ENCODE data around the gene CLDN3. TPM values are rescaled to one million over a fixed set of nuclear protein-coding genes. Genes with fewer than 3 reads are reported as not detected.

The CLDN3 gene
- not detected for total RNA-seq

- no peak for DNase-seq (ENCODE audit: low spot score in 2 of 2)
- H3K27me3 ChIP-seq, result peaks cover 0 to 43% of the 10 kb centered on the region in 2 donors
- peak within 1 kb of the TSS in 2 of 4 donors; percentile 19 to 36 for H3K4me3 ChIP-seq
- H3K36me3 ChIP-seq, result no peaks in the 10 kb centered on the region
- peak within 1 kb of the TSS in 1 of 4 donors; percentile 70 for H3K27ac ChIP-seq
- WGBS, 2 donors, result 0 to 3% methylated on average over 14 to 48 of the region's 82 CpGs
- peaks cover 0 to 14% (median 3%) of the 10 kb centered on the region in 4 donors for H3K4me1 ChIP-seq
- no peaks in the 10 kb centered on the region for H3K9me3 ChIP-seq
- no peak for TF ChIP-seq CTCF (IDR thresholded peaks at IDR 0.05)
- no peak for TF ChIP-seq EP300 (IDR thresholded peaks at IDR 0.05)
Measured at GRCh38 chr7:73770002-73770859, at the start of gene CLDN3. Gene CLDN3 (minus strand): TSS chr7:73770270. CDS start chr7:73770049, 221 bp downstream.

- 87 to 88% methylated on average over 6 of the region's 6 CpGs for WGBS, 2 donors
Measured at GRCh38 chr7:73817121-73817520, 47.1 kb upstream of the CLDN3 start.

GRCh38 chr7:73815436-73815835 lies 45.4 kb upstream of the CLDN3 start:
- H3K9me3 ChIP-seq, result peaks cover 0 to 13% (median 0%) of the 10 kb centered on the region in 4 donors
- H3K36me3 ChIP-seq, result no peaks in the 10 kb centered on the region
- H3K27me3 ChIP-seq, result peaks cover 0 to 13% of the 10 kb centered on the region in 2 donors
- no peaks in the 10 kb centered on the region for H3K4me1 ChIP-seq
- H3K27ac ChIP-seq, result no peak overlapping the region
- DNase-seq (ENCODE audit: low spot score in 2 of 2), result no peak
- 75 to 82% methylated on average over 8 of the region's 8 CpGs for WGBS, 2 donors
- no peak for TF ChIP-seq POLR2A (IDR thresholded peaks at IDR 0.05)
- TF ChIP-seq EP300 (IDR thresholded peaks at IDR 0.05), result no peak
- no peak for TF ChIP-seq CTCF (IDR thresholded peaks at IDR 0.05)
- H3K4me3 ChIP-seq, result no peak overlapping the region

More at GRCh38 chr7:73817121-73817520, 47.1 kb upstream of the CLDN3 start:
- no peak overlapping the region for H3K4me3 ChIP-seq
- TF ChIP-seq POLR2A (IDR thresholded peaks at IDR 0.05), result no peak
- no peak for TF ChIP-seq CTCF (IDR thresholded peaks at IDR 0.05)
- TF ChIP-seq EP300 (IDR thresholded peaks at IDR 0.05), result no peak
- no peaks in the 10 kb centered on the region for H3K27me3 ChIP-seq
- DNase-seq (ENCODE audit: low spot score in 2 of 2), result no peak
- no peaks in the 10 kb centered on the region for H3K4me1 ChIP-seq
- H3K36me3 ChIP-seq, result no peaks in the 10 kb centered on the region
- H3K9me3 ChIP-seq, result peaks cover 0 to 12% (median 0%) of the 10 kb centered on the region in 4 donors
- no peak overlapping the region for H3K27ac ChIP-seq

- no peak for DNase-seq (ENCODE audit: low spot score in 2 of 2)
- 76% methylated on average over 3 of the region's 3 CpGs for WGBS, 2 donors
Measured at GRCh38 chr7:73812996-73813395, 42.9 kb upstream of the CLDN3 start.

More at GRCh38 chr7:73812996-73813395, 42.9 kb upstream of the CLDN3 start:
- Histone ChIP-seq H3K4me1 (no peaks in the 10 kb centered on the region), H3K36me3 (no peaks in the 10 kb centered on the region), H3K9me3 (peaks cover 0 to 13% (median 0%) of the 10 kb centered on the region in 4 donors), H3K27ac (no peak overlapping the region), H3K4me3 (no peak overlapping the region), H3K27me3 (peaks cover 0 to 13% of the 10 kb centered on the region in 2 donors)
- TF ChIP-seq CTCF (IDR thresholded peaks at IDR 0.05) (no peak), POLR2A (IDR thresholded peaks at IDR 0.05) (no peak), EP300 (IDR thresholded peaks at IDR 0.05) (no peak)

Measured in tibial nerve (tissue), 4 donors.